Panc1 (cell line): Measurements from ENCODE around the gene CRISP1. TPM values are rescaled to one million over a fixed set of nuclear protein-coding genes. Genes with fewer than 3 reads are reported as not detected.

Experiments
- ATAC-seq: fragments of 200-7000 bp; cut with Tn5 transposase; 2 replicates; pipeline ENCODE4 v1.9.1; 2020; ENCODE audit warnings: mild to moderate bottlenecking, moderate library complexity
- BruUV-seq: library from RNA; stranded (reverse); fragments of 400-500 nt; replicated peaks from 2 replicates; lab custom pipeline; 2021; lab: Mats Ljungman, UMichigan
- CTCF ChIA-PET: fragments of 300-600 bp; sonication (Branson Sonifier 250); formaldehyde crosslinking; loops from one replicate; lab custom pipeline; 2022; ENCODE audit warnings: antibody characterized with exemption; lab: Charles Lee
- POLR2A ChIA-PET: fragments of 300-600 bp; sonication (Branson Sonifier 250); formaldehyde crosslinking; loops from one replicate; lab custom pipeline; 2022; ENCODE audit warnings: antibody characterized with exemption; lab: Charles Lee
- DNase-seq: peaks from one replicate; pipeline ENCODE4 v3.0.0-alpha.2; 2010; ENCODE audit warnings: low read depth, low spot score
- H3K27ac ChIP-seq: 2 replicates; pipeline ENCODE4 v1.5.1; 2011; ENCODE audit warnings: mild to moderate bottlenecking, low read length, inconsistent platforms
- H3K27me3 ChIP-seq: fragments of 200-500 bp; sonication (Bioruptor generic); 2 replicates; pipeline ENCODE4 v1.6.0; 2014; ENCODE audit warnings: low read length, inconsistent platforms; ENCODE audit not compliant: control insufficient read depth, insufficient read depth
- H3K36me3 ChIP-seq: fragments of 200-500 bp; sonication (Bioruptor generic); 2 replicates; pipeline ENCODE4 v1.5.1; 2014; ENCODE audit warnings: inconsistent platforms, mild to moderate bottlenecking, low read length, moderate library complexity; ENCODE audit not compliant: control insufficient read depth, insufficient read depth
- H3K4me1 ChIP-seq: 2 replicates; pipeline ENCODE4 v1.5.1; 2011; ENCODE audit warnings: inconsistent platforms, mild to moderate bottlenecking, low read length, moderate library complexity; ENCODE audit not compliant: control insufficient read depth, insufficient read depth
- H3K4me3 ChIP-seq, 2 experiments: 2 replicates each; pipeline ENCODE4 v1.5.1; 2011 to 2012; ENCODE audit warnings: low read depth in 2 of 2, low read length in 2 of 2, mild to moderate bottlenecking in 2 of 2, inconsistent platforms in 1 of 2, moderate library complexity in 1 of 2
- H3K9me3 ChIP-seq: fragments of 200-500 bp; sonication (Bioruptor generic); 2 replicates; pipeline ENCODE4 v1.5.1; 2014; ENCODE audit warnings: low read depth, mild to moderate bottlenecking, inconsistent platforms, low read length, moderate library complexity; ENCODE audit not compliant: control insufficient read depth, insufficient read depth
- POLR2AphosphoS5 ChIP-seq: IDR thresholded peaks from 2 replicates; pipeline ENCODE4 v1.6.1; 2012; ENCODE audit warnings: mild to moderate bottlenecking, low read depth, low read length, moderate library complexity
- SIN3A ChIP-seq: IDR thresholded peaks from 2 replicates; pipeline ENCODE4 v1.6.1; 2012; ENCODE audit warnings: low read depth, mild to moderate bottlenecking, low read length, moderate library complexity, borderline replicate concordance; ENCODE audit not compliant: insufficient read depth
- TCF7L2 ChIP-seq: IDR thresholded peaks from 2 replicates; pipeline ENCODE4 v1.6.1; 2011; ENCODE audit warnings: mild to moderate bottlenecking, low read depth, low read length, inconsistent platforms
- in situ Hi-C: cut with HindIII; loops from 2 replicates; pipeline ENCODE4 v1.10.0; 2016; ENCODE audit warnings: low sequenced_read_pairs, low pct_unique_long_range_greater_than_20kb
- intact Hi-C: fragments of 100-400 bp; cut with micrococcal nuclease; formaldehyde crosslinking; loops from one replicate; pipeline ENCODE4 v1.10.0; 2022; ENCODE audit not compliant: unreplicated experiment
- total RNA-seq: library from RNA; stranded (reverse); gene quantifications from one replicate; pipeline ENCODE4 v1.2.1, GENCODE V29; 2021; ENCODE audit not compliant: unreplicated experiment
- TF ChIP-seq, protein P1 (sequence below), 2 experiments: IDR thresholded peaks; 2 replicates each; pipeline ENCODE4 v1.6.1; 2011 to 2012; ENCODE audit warnings: low read depth in 2 of 2, control low read depth in 1 of 2, low read length in 1 of 2, mild to moderate bottlenecking in 1 of 2, moderate library complexity in 1 of 2; ENCODE audit not compliant: insufficient read depth in 1 of 2
- TF ChIP-seq, protein P2 (sequence below): fragments of 450-650 bp; IDR thresholded peaks from 2 replicates; pipeline ENCODE4 v1.5.1; 2017; ENCODE audit warnings: mild to moderate bottlenecking

CRISP1 gene
- total RNA-seq, 1 experiment from 2014 or later: not detected

DNA sequence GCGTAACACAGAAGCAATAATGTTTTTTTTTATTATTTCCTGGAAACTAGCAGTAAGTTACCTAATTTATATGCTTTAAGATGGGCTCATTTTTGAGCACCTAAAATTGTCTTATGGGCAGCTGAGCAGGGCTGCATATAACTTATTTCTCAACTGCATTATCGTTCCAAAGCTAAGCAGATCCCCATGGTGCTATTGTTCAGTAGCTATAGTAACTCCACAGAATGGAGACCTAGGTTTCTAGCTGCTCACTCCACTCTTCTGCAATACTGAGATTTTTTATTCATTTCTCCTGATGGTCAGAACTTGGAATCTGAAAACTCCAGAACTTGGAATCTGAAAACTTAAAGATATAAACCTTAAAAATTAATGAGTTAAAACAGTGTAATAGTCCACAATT, 18.7 kb downstream of the CRISP1 start:
- in situ Hi-C loops: loop anchor here (25.0 kb wide), 1 partner anchor 210 kb away; the partner anchor contains the start of gene RHAG
- Histone ChIP-seq H3K27ac (no peak overlapping the region), H3K4me1 (no peaks in the 10 kb centered on the region), H3K27me3 (no peaks in the 10 kb centered on the region), H3K4me3 (no peak overlapping the region), H3K9me3 (no peaks in the 10 kb centered on the region), H3K36me3 (no peaks in the 10 kb centered on the region)
- CTCF ChIA-PET: no interaction called here
- DNase-seq (no peak), ATAC-seq (no peak)
- TF ChIP-seq, protein P1, sequence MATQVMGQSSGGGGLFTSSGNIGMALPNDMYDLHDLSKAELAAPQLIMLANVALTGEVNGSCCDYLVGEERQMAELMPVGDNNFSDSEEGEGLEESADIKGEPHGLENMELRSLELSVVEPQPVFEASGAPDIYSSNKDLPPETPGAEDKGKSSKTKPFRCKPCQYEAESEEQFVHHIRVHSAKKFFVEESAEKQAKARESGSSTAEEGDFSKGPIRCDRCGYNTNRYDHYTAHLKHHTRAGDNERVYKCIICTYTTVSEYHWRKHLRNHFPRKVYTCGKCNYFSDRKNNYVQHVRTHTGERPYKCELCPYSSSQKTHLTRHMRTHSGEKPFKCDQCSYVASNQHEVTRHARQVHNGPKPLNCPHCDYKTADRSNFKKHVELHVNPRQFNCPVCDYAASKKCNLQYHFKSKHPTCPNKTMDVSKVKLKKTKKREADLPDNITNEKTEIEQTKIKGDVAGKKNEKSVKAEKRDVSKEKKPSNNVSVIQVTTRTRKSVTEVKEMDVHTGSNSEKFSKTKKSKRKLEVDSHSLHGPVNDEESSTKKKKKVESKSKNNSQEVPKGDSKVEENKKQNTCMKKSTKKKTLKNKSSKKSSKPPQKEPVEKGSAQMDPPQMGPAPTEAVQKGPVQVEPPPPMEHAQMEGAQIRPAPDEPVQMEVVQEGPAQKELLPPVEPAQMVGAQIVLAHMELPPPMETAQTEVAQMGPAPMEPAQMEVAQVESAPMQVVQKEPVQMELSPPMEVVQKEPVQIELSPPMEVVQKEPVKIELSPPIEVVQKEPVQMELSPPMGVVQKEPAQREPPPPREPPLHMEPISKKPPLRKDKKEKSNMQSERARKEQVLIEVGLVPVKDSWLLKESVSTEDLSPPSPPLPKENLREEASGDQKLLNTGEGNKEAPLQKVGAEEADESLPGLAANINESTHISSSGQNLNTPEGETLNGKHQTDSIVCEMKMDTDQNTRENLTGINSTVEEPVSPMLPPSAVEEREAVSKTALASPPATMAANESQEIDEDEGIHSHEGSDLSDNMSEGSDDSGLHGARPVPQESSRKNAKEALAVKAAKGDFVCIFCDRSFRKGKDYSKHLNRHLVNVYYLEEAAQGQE (IDR thresholded peaks at IDR 0.05; ENCODE audit: insufficient read depth in 1 of 2, low read depth in 2 of 2, low read length in 1 of 2): no peak
- TF ChIP-seq TCF7L2 (no peak), SIN3A (no peak), POLR2AphosphoS5 (no peak)
- TF ChIP-seq, protein P2, sequence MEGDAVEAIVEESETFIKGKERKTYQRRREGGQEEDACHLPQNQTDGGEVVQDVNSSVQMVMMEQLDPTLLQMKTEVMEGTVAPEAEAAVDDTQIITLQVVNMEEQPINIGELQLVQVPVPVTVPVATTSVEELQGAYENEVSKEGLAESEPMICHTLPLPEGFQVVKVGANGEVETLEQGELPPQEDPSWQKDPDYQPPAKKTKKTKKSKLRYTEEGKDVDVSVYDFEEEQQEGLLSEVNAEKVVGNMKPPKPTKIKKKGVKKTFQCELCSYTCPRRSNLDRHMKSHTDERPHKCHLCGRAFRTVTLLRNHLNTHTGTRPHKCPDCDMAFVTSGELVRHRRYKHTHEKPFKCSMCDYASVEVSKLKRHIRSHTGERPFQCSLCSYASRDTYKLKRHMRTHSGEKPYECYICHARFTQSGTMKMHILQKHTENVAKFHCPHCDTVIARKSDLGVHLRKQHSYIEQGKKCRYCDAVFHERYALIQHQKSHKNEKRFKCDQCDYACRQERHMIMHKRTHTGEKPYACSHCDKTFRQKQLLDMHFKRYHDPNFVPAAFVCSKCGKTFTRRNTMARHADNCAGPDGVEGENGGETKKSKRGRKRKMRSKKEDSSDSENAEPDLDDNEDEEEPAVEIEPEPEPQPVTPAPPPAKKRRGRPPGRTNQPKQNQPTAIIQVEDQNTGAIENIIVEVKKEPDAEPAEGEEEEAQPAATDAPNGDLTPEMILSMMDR: no peak
- intact Hi-C loops: loop anchor here (2.0 to 5.0 kb wide), 2 partner anchors 315 to 395 kb away; no protein-coding TSS in a partner anchor
- POLR2A ChIA-PET: no interaction called here
- no TSS peak for BruUV-seq

DNA sequence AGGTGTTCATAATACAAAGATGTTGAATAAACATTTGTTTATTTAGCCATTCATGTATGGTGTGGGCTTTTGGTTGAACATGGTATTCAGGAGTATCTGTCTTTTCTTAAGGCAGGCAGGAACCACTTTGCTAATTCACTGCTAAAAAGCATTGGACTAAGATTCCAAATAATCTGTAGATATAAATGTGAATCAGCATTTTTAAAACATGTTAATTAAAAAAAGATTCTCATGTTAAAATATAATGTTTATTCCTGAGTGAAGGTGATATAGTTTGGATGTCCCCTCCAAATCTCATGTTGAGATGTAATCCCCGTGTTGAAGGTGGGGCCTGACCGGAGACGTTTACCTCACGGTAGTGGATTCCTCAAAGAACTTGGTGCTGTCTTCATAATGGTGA, 19.3 kb downstream of the CRISP1 start:
- in situ Hi-C loops (loop anchor here (25.0 kb wide), 1 partner anchor 210 kb away; the partner anchor contains the start of gene RHAG), intact Hi-C loops (loop anchor here (5.0 kb wide), 1 partner anchor 395 kb away; no protein-coding TSS in a partner anchor)
- Histone ChIP-seq H3K36me3 (no peaks in the 10 kb centered on the region), H3K9me3 (no peaks in the 10 kb centered on the region), H3K4me3 (no peak overlapping the region), H3K4me1 (no peaks in the 10 kb centered on the region), H3K27ac (no peak overlapping the region), H3K27me3 (peaks cover 2% of the 10 kb centered on the region; the same call in 1 of the 2 replicates)
- ChIA-PET POLR2A (no interaction called here), CTCF (no interaction called here)
- TF ChIP-seq TCF7L2 (no peak), POLR2AphosphoS5 (no peak), SIN3A (no peak)
- TF ChIP-seq, protein P1 (IDR thresholded peaks at IDR 0.05; ENCODE audit: insufficient read depth in 1 of 2, low read depth in 2 of 2, low read length in 1 of 2): no peak
- TF ChIP-seq, protein P2: no peak
- DNase-seq: no peak
- BruUV-seq: no TSS peak
- no peak for ATAC-seq
